HG02970 (cell line): ENCODE results near the gene PRRG3.

Experiments used
- ATAC-seq: cut with Tn5 transposase; IDR thresholded peaks from one replicate; pipeline ENCODE4 v1.9.1; 2021; ENCODE audit warnings: mild to moderate bottlenecking, moderate library complexity, moderate number of reproducible peaks; ENCODE audit not compliant: unreplicated experiment, low FRiP score

Gene PRRG3

DNA sequence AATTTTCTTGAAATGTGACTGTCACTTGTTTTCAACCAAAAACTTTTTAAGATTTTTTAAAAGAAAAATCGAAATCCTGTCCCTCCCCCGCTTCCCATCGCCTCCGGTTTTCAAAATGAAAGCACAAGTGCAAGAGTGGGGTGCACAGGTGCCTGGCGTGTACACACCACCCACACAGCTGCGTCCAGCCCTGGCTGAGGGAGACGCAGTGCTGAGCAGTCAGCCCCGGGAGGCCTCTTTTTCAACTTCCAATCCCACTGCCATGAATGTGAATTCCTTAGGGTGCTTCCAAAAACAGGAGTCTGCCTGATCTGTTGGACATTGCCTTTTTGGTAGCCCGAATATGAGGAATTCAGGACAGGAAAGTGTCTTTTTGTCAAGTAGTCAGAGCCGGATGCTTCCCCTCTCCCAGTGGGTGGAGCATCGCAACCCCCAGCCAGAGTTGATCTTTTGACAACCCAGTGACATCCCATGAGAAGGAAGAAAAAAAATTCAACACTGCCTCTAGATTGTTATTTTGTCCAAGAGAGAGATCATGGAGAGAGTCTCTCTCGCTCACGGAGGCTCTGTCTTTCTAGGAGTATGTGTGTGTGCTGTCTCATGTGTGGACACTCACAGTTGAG lies 8.9 kb downstream of the PRRG3 start:
- no peak for ATAC-seq

DNA sequence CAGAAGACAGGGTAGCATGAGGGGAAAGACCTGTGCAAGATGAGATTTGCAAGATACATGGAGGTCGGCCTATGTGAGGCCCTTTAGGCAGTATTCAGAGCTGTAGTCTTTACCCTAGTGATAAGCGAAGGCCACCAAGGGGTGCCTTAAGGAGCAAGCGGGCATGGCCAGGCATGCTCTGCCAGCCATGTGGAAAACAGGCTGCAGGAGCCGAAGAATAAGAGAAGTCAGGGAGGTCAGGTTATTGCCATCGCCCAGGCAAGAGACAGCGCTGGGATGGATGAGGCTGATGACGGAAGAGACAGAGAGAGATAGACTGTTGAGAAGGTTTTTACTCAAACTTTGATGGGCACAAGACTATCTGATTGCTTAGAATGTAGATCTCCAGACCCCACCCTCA lies 13.6 kb downstream of the PRRG3 start:
- ATAC-seq = no peak

DNA sequence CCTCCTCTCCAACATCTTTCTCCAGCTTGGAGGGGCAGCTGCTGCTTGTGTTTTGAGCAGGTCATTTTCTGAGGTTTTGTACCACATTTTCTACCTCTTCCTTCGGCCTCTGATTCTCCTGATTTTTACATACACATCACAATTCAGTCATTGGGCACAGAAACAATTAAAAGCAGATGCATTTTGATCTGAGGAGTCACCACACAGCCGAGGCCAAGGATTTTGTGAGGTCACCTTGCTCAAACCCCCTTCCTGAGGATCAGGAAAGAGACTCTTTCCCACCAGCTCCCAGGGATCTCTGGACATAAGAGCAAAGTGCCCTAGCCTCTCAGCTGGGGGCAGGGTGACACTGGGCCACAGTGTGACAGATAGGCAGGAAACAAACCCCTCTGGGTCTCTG lies 15.2 kb downstream of the PRRG3 start:
- ATAC-seq = no peak

DNA sequence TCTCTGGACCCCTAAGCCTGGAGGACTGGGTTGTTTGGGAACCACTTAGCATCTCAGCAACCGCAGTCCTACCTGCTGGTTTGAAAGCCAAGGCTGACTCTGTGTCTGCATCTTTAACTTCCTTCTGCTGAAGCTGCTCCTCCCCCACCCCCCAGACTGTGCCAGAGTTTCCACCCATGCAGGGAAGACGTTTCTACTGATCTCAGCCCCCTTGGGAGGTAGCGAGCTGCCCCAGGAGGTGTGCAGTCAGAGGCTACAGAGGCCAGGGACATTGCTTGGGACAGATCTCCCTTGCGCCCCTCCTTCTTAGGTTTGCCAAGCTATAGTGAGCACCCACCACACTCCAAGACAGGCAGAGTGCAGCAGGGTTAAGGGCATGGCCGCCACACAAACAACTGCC lies 15.9 kb downstream of the PRRG3 start:
- ATAC-seq = no peak

DNA sequence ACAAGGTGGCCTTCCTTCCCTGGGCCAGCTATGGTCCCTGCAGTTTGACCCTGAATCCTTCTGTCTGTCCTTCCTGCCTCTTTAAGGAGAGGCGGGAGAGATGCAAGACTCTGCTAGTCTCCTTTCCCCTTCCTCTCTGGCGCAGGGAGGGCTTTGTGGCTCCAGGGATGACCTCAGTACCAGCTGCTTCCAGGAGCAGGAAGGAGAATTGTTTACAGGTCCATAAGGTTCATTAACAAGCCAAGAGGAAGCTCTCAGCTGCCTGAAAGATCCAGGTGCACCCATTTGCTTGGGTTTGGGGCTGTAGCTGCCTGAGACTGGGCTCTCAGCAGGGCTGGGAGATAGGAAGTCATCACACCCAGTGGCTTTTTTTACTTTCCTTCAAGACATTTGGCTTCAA lies 16.5 kb downstream of the PRRG3 start:
- no peak for ATAC-seq

DNA sequence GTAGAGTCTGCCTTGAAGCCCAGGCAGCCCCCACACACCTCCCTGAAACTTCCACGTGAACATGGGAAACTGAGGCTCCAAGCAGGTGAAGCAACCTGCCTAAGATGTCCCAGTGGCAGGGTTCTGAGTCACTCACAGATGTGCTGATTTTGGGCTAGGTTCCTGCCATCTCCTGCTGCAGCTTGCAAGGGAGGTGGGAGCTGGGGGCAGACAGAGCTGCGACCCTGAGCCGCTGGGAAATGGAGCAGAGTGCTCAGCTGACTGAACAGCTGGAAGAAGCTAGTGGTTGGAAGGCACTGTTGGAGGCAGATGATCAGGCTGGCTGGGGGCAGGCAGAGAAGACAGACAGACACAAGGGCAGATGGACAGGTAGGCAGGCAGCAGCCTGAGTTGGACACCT lies 17.0 kb downstream of the PRRG3 start:
- no peak for ATAC-seq

DNA sequence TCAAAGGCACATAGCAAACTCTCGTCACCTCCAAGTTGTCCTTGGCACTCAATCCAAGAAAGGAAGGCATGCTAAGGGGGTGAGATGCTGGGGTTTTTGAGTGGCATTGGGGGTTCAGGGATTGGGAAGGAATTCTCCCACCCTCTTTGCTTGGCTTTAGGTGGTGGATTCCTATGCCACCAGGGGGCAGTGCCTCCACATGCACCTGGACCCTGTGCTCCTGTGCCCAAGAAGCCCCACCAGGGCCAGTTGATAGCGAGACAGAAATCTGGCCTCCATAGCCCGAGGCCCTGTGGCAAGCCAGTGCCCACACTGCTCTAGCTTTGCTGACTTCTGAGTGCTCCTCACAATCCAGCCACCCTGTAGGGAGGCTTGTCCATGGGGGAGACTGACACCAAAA lies 18.6 kb downstream of the PRRG3 start:
- ATAC-seq = no peak

DNA sequence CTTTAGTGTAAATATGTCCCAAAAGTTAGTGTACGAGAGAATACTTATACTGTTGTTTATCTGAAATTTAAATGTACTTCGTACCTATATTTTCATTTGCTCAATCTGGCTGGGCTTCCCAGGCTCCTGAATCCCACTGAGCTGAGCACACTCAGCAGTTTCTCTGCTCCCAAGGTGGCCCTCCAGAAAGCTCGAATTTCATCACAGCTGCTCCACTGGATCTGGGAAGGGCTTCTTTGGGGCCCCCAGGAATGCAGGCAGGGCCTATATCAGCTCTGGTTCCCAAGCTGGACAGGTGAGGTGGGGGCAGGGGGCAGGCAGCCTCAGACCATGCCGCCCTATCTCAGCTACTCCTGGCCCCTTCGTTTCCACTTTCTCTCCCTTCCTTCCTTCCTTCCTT lies 19.1 kb downstream of the PRRG3 start:
- ATAC-seq = no peak

DNA sequence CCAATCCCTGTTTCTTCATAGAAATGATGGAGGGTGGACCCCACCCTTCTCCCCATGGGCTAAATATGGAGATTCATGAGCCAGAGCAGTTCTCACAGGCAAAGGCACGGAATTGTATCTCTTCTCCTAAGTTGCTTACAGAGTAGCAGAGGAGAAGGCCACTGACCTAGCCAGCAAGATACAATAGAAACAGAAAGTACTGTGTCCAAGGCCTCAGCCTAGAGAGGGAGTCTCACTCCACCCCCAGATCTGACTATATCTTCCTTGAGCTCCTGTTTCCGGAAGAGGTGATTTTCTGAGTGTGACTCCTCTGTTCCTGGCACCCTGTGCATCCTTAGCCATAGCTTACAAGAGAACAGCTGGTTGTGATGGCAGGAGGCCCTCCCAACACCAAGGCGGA lies 20.5 kb downstream of the PRRG3 start, which contains the start of gene FATE1:
FATE1 (plus strand) TSS at position 284 of the 400 bp plus-strand sequence; CDS start at position 369, 85 bp downstream.
- no peak for ATAC-seq

DNA sequence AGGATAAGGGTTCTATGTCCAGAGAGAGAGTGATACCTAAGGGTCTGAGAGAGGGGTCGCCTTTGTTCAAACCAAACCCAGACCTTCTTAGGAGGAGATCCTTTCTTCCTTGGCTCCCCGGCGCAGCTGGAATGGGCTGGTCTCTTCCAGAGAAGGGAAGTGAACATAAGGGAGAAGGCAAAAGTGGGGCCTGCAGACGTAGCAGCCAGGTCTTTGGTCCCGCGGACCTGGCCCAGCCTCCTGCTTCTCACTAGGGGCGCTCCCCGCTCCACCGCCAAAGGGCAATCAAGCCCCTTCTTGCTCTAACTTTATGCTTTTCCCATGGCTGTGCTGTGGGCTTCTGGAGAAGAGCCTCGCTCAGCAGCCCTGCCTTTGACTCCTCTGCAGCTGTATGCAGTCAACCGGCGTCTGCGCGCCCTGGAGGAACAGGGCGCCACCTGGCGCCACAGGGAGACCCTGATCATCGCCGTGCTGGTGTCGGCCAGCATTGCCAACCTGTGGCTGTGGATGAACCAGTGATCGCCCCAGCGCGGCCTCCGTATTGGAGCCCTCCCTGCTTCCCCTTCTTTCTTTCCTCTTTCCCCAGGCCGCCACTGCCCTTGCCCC lies 27.1 kb downstream of the PRRG3 start:
- no peak for ATAC-seq

DNA sequence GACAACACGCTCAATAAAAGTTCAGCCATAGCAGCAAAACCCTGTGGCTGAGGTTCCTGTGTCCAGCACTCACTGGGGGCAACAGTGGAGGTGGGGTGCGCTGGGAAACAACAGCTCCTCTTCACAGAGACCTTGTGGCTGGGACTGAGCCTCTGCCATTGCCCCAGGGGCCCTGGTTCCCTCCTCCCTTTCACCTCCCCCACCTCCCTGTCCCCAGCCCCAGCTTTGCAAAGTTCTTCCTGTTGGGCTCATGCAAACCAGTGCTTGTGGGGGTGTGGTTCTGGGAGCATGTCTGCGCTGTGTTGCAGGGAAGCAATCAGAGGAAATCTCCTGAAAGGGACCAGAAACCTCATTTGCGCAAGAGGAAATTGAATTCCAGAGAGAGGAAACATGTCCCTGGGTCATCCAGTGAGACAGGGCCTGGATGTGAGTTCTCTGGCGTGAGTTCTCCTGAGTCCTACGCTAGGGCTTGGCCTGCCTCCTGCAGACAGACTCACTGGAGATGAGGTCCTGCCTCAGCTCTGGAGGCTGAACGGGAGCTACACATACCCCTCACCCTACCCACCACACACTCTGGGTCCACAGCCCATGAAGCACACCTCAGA lies 28.0 kb downstream of the PRRG3 start:
- ATAC-seq = no peak

DNA sequence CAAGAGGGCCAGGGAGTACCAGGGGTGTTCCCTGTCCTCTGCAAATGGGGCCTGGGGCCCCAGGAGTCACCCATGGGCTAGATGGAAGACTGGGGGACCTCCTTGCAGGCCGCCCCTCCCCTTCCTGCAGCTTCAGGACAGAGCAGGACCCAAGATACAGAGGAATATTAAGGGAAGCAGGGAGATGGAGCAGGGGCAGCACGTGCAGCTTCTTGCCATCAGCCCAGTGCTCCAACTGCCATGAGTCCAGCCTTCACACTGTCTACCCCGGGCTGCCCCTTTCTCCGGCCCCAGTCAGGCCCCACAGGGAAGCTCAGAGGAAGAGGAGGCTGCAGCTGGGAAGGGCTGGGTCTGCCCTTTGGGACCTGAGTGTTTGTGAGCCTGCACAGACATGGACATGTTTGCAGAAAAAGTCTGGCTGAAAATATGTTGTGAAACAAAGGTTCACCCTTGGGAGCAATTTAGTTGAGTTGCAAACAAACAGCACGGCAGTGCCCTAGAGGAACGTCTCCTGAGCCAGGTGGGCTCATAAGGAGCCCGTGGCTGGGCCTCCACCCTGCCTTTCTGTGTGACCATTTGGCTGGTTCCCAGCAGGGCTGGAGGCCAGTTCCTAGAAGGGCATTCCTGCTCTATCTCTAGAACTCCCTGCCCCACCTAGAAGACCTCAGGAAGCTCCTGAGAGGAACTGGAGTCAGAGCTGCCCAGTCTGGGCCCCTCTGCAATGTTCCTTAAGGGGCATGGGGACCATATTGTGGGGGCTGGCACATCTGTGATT lies 29.5 kb downstream of the PRRG3 start:
- no peak for ATAC-seq

DNA sequence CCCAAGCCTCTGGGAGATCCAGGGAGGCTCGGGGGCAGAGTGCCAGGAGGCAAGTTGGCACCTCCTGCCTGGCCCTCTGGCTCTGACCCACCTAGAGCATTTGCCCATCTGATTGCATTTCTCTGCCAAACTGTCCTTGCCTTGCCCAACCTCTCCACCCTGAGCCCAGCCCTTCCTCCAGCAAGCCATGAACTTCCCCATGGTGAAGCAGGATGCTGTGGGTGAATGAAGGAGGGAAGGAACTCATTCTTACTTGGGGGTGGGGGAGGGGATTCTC lies 30.0 kb downstream of the PRRG3 start:
- ATAC-seq = no peak

DNA sequence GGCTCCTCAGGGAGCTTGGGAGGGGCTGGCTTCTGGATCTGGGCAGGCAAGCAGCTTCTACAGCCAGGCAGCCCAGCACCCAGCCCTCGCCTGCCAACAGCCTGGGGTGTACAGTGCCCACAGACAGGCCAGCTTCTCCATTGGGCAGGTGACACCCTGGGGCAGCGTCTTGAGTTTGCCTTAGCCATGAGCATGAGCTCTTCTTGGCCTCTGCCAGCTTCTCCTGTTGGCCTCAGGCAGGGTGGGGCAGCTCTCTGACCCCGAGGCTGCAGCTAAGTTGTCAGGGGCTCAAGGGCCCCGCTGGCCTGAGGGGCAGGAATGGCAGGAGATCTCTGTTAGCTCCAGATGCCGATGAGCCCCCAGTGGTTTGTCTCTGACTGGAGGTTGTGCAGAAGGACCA lies 31.5 kb downstream of the PRRG3 start:
- ATAC-seq = no peak

DNA sequence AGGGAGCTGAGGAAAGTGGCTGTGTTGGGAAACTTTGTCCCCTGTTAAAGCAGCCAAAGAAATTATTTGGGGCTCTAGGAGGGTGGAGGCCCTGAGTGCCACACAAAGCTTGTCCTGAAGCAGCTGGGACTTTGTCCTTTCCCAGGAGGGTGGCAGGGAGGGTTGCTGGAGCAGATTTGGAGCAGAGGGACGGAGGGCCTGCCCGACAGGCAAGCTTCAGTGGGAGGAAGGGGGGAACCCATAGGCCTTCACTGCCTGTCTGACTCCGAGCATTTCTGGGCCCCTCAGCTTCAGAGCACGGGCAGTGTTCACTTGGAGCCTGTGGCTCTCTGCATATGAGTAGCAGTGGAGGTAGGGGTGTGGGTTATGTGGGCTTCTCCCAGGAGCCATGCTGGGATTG lies 32.1 kb downstream of the PRRG3 start:
- no peak for ATAC-seq

DNA sequence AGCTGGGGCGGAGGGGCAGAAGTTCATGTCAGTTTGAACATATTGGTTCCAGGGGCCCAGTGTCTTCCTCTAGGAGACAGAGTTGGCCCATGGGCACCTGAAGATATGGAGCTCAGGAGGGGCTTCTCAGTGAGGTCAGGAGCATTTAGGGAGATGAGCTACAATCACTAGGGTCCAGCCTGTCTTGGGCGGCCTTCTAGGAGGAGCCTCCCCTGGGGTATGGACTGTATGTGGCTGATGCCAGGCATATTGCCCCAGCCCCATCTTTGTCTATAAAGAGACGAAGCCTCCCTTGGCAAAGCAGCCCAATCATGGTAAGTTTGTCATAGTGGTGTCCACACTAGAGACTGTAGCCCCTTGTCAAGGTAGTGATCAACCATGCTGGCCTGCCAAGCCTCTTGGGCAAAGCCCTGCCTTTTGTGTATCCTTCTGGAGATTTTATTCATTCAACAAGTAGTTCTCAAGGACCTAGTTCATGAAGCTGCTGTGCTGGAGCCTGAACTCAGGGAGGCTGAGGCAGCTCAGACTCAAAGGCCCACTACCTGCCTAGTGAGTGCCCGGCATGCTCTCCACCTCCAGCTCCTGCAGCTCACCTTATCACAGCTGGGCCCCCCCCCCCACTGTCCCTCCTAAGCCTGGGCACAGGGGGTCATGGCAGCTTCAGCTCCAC lies 33.9 kb downstream of the PRRG3 start:
- ATAC-seq = no peak

DNA sequence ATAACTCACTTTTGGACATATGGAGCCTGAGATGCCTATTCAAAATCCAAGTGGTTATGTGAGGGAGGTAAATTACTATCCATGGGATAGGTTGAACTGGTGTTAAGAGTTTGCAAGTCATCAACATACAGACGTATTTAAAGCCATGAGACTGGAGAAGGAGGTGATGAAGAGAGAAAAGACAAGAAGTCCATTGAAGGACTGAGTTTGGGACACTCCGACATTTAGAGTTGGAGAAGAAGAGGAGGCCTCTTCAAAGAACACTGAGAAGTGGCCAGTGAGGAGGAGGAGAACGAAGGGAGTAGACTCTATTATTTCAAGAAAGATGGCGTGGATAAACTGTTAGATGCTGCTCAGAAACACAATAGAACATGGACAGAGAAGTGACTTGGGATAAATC lies 39.2 kb downstream of the PRRG3 start, which contains the start of gene CNGA2:
CNGA2 (plus strand) TSS at position 301 of the 400 bp plus-strand sequence. CDS start 3,738 bp downstream, outside the sequence.
- ATAC-seq = no peak

DNA sequence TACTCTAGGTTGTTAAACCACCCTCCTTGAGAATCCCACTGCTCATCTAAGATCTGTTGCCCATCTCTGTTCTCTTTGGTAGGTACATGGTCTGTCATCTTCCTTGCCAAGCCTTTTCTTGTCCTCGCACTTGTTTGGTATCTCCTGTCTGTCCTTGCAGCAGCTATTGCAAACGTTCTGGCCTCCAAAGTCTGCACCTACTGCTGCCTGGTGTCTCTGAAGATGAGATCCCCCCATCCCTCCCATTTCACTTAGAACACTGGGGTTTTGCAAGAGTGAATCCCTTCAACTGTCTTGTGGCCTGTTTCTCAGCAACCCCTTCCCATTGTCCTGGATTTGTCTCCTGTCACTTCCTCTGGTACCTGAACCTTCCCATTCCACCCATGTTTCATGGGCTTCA lies 40.0 kb downstream of the PRRG3 start:
- ATAC-seq = no peak

DNA sequence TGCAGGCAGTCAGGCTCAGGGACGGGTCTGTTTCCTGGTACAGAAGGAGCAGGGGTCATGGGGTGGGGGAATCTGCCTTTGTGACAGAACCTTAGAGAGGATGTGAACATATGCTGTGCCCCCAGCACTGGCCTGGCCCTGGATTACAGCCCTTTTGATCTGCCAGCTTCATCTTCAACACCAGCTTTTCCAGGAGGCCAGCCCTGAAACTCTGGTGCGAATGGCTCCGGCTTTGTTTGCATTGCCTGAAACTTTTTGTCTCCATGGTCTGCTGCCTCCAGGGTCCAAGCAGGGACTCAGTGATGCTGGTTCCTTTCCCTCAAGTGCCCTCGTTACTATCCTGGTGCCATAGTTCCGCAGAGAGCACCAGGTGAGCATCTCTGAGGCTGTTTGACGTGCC lies 41.4 kb downstream of the PRRG3 start:
- ATAC-seq = no peak

DNA sequence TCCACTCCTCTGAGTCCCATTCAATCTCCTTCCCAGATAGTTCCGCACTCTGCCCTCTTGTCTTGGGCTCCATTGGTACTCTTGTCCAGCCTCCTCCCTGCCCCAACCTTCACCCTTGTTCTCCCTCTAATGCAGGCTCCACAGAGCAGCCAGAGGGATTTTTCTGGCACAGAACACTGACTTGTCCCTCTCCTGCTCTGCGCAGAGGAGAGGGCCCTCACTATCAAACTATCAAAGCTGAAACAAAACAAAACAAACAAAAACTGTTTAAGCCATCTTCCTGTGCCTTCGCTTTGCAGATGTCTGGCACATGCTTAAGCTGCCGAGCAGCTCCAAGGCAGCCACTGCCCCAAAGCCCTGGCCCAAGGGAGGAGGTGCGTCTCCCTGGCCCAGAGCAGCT lies 42.2 kb downstream of the PRRG3 start:
- ATAC-seq = no peak

DNA sequence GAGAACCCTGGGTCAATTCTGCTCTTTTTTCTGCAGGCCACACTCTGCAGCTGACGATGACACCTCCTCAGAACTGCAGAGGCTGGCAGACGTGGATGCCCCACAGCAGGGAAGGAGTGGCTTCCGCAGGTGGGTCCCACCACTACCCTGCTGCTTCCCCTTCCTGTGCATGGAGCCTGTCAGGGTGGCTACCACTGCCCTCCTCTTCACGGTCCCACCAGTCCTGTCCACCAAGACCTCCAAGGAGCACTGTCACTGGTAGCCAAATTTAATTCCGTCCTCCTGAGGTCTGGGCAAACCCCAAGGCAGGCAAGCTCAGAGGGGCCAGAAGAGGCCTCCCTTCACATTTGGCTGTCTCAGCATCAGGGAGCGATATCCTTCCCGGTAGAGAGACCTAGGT lies 43.5 kb downstream of the PRRG3 start:
- no peak for ATAC-seq
